Non-pigmented ciliary epithelial cell (primary cell): ENCODE results near the gene ACBD7.

ENCODE experiments used
- DNase-seq: peaks from one replicate; pipeline ENCODE4 v3.0.0-alpha.2; 2010; ENCODE audit warnings: low read depth

The ACBD7 gene

GRCh38 chr10:15088428-15089261 is at the start of gene ACBD7:
TSS of gene ACBD7 (minus strand) at chr10:15088776. CDS start at chr10:15088728, 48 bp downstream.
- no peak for DNase-seq

- no peak for DNase-seq
Measured at GRCh38 chr10:15137636-15138035, 49.1 kb upstream of the ACBD7 start.

GRCh38 chr10:15137036-15137359 is 48.4 kb upstream of the ACBD7 start:
- DNase-seq: no peak

GRCh38 chr10:15136129-15137035 is 47.8 kb upstream of the ACBD7 start:
- no peak for DNase-seq

GRCh38 chr10:15131330-15131729 is 42.8 kb upstream of the ACBD7 start:
- no peak for DNase-seq

- no peak for DNase-seq
Measured at GRCh38 chr10:15124908-15125307, 36.3 kb upstream of the ACBD7 start.

GRCh38 chr10:15124190-15124589 is 35.6 kb upstream of the ACBD7 start:
- DNase-seq: no peak

- peak; percentile 90 for DNase-seq
Measured at GRCh38 chr10:15123749-15124184, 35.2 kb upstream of the ACBD7 start.

GRCh38 chr10:15122477-15123030 is 34.0 kb upstream of the ACBD7 start:
- no peak for DNase-seq

GRCh38 chr10:15121707-15122106 is 33.1 kb upstream of the ACBD7 start:
- no peak for DNase-seq

- DNase-seq: peak; percentile 55
Measured at GRCh38 chr10:15120523-15120922, 31.9 kb upstream of the ACBD7 start.

GRCh38 chr10:15118615-15119014 is 30.0 kb upstream of the ACBD7 start:
- DNase-seq: no peak

GRCh38 chr10:15116225-15116624 is 27.6 kb upstream of the ACBD7 start:
- DNase-seq: no peak

GRCh38 chr10:15113766-15114165 is 25.2 kb upstream of the ACBD7 start:
- DNase-seq: no peak

- DNase-seq: no peak
Measured at GRCh38 chr10:15112657-15113056, 24.1 kb upstream of the ACBD7 start.

GRCh38 chr10:15106352-15107013 is 17.9 kb upstream of the ACBD7 start:
- DNase-seq: peak; percentile 31

GRCh38 chr10:15103513-15103912 is 14.9 kb upstream of the ACBD7 start:
- DNase-seq: no peak

GRCh38 chr10:15099886-15100285 is 11.3 kb upstream of the ACBD7 start:
- no peak for DNase-seq

- peak; percentile 76 for DNase-seq
Measured at GRCh38 chr10:15097011-15097812, 8.6 kb upstream of the ACBD7 start, which contains the start of gene RPP38. TSS of gene RPP38 (plus strand) at chr10:15097355. CDS start at chr10:15103315, 5,960 bp downstream.

GRCh38 chr10:15096661-15097010 is 8.1 kb upstream of the ACBD7 start:
- DNase-seq: no peak

GRCh38 chr10:15092855-15093408 is 4.4 kb upstream of the ACBD7 start:
- no peak for DNase-seq
